ENCODE results near the gene TNIK. TPM values are rescaled to one million over a fixed set of nuclear protein-coding genes. Genes with fewer than 3 reads are reported as not detected.

The TNIK gene
- total and polyA plus RNA-seq, 2 experiments from 2014 or later: 14.6 to 34.3 TPM

- Histone ChIP-seq H3K9me2 (ENCODE audit: insufficient read depth) (no peaks in the 10 kb centered on the region), H3K27ac (ENCODE audit: low read depth) (no peak overlapping the region), H3K4me1 (ENCODE audit: insufficient read depth) (peaks cover 22% of the 10 kb centered on the region; the same call in 1 of the 2 replicates), H2AFZ (no peak overlapping the region), H3K4me3 (no peak overlapping the region), H3K36me3 (ENCODE audit: insufficient read depth) (no peaks in the 10 kb centered on the region), H3K4me2 (no peak overlapping the region), H4K20me1 (replicated peaks; ENCODE audit: insufficient read depth) (no peaks in the 10 kb centered on the region; the same call in 1 of the 2 replicates), H3F3A (replicated peaks; ENCODE audit: low read depth) (no peaks in the 10 kb centered on the region), H3K27me3 (ENCODE audit: insufficient read depth) (no peaks in the 10 kb centered on the region), H3K79me2 (replicated peaks; ENCODE audit: insufficient read depth) (peaks cover 77% of the 10 kb centered on the region)
- Mint-ChIP-seq H3K4me1 (peaks cover 26% of the 10 kb centered on the region), H3K27me3 (ENCODE audit: insufficient read depth, low read depth, poor library complexity) (peaks cover 2% of the 10 kb centered on the region), H3K4me3 (no peak overlapping the region), H3K9me3 (no peaks in the 10 kb centered on the region), H3K36me3 (ENCODE audit: low read depth) (no peaks in the 10 kb centered on the region), H3K27ac (no peak overlapping the region)
- TF ChIP-seq, protein P1, sequence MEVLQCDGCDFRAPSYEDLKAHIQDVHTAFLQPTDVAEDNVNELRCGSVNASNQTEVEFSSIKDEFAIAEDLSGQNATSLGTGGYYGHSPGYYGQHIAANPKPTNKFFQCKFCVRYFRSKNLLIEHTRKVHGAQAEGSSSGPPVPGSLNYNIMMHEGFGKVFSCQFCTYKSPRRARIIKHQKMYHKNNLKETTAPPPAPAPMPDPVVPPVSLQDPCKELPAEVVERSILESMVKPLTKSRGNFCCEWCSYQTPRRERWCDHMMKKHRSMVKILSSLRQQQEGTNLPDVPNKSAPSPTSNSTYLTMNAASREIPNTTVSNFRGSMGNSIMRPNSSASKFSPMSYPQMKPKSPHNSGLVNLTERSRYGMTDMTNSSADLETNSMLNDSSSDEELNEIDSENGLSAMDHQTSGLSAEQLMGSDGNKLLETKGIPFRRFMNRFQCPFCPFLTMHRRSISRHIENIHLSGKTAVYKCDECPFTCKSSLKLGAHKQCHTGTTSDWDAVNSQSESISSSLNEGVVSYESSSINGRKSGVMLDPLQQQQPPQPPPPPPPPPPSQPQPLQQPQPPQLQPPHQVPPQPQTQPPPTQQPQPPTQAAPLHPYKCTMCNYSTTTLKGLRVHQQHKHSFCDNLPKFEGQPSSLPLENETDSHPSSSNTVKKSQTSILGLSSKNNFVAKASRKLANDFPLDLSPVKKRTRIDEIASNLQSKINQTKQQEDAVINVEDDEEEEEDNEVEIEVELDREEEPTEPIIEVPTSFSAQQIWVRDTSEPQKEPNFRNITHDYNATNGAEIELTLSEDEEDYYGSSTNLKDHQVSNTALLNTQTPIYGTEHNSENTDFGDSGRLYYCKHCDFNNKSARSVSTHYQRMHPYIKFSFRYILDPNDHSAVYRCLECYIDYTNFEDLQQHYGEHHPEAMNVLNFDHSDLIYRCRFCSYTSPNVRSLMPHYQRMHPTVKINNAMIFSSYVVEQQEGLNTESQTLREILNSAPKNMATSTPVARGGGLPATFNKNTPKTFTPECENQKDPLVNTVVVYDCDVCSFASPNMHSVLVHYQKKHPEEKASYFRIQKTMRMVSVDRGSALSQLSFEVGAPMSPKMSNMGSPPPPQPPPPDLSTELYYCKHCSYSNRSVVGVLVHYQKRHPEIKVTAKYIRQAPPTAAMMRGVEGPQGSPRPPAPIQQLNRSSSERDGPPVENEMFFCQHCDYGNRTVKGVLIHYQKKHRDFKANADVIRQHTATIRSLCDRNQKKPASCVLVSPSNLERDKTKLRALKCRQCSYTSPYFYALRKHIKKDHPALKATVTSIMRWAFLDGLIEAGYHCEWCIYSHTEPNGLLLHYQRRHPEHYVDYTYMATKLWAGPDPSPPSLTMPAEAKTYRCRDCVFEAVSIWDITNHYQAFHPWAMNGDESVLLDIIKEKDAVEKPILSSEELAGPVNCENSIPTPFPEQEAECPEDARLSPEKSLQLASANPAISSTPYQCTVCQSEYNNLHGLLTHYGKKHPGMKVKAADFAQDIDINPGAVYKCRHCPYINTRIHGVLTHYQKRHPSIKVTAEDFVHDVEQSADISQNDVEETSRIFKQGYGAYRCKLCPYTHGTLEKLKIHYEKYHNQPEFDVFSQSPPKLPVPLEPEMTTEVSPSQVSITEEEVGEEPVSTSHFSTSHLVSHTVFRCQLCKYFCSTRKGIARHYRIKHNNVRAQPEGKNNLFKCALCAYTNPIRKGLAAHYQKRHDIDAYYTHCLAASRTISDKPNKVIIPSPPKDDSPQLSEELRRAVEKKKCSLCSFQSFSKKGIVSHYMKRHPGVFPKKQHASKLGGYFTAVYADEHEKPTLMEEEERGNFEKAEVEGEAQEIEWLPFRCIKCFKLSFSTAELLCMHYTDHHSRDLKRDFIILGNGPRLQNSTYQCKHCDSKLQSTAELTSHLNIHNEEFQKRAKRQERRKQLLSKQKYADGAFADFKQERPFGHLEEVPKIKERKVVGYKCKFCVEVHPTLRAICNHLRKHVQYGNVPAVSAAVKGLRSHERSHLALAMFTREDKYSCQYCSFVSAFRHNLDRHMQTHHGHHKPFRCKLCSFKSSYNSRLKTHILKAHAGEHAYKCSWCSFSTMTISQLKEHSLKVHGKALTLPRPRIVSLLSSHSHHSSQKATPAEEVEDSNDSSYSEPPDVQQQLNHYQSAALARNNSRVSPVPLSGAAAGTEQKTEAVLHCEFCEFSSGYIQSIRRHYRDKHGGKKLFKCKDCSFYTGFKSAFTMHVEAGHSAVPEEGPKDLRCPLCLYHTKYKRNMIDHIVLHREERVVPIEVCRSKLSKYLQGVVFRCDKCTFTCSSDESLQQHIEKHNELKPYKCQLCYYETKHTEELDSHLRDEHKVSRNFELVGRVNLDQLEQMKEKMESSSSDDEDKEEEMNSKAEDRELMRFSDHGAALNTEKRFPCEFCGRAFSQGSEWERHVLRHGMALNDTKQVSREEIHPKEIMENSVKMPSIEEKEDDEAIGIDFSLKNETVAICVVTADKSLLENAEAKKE (CRISPR knock-in tag; IDR thresholded peaks at IDR 0.05): no peak
- TF ChIP-seq POLR2AphosphoS5 (IDR thresholded peaks at IDR 0.05; ENCODE audit: low read depth) (no peak), EZH2phosphoT487 (IDR thresholded peaks at IDR 0.05; ENCODE audit: unreplicated experiment) (no peak), ZNF331 (CRISPR knock-in tag; IDR thresholded peaks at IDR 0.05; ENCODE audit: low read depth) (no peak), CTCF (conservative IDR thresholded peaks at IDR 0.05; ENCODE audit: low read depth in 2 of 2) (no peak), NANOG (IDR thresholded peaks at IDR 0.05; ENCODE audit: borderline replicate concordance) (no peak), REST (IDR thresholded peaks at IDR 0.05; ENCODE audit: unreplicated experiment) (no peak), EZH2 (IDR thresholded peaks at IDR 0.05; ENCODE audit: low read depth, unreplicated experiment) (no peak)
- TF ChIP-seq, protein P2, sequence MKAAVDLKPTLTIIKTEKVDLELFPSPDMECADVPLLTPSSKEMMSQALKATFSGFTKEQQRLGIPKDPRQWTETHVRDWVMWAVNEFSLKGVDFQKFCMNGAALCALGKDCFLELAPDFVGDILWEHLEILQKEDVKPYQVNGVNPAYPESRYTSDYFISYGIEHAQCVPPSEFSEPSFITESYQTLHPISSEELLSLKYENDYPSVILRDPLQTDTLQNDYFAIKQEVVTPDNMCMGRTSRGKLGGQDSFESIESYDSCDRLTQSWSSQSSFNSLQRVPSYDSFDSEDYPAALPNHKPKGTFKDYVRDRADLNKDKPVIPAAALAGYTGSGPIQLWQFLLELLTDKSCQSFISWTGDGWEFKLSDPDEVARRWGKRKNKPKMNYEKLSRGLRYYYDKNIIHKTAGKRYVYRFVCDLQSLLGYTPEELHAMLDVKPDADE (IDR thresholded peaks at IDR 0.05): no peak
- DNase-seq (ENCODE audit: low spot score) (no peak), ATAC-seq (no peak)
Measured at GRCh38 chr3:171374661-171375285, 85.4 kb downstream of the TNIK start.
